RWPE1 (cell line): Measurements from ENCODE around the gene DBP.
"Not testable (repeated sequence)": the region's sequence is repeated elsewhere in the genome, so short reads cannot be mapped to it uniquely, and the experiment has no call there.

Experiments used
- CTCF ChIA-PET: fragments of 350-600 bp; sonication (Branson Sonifier 250); formaldehyde crosslinking; extraction: SDS; loops from one replicate; lab custom pipeline; 2021; lab: Yijun Ruan, JAX
- POLR2A ChIA-PET: fragments of 400-600 bp; formaldehyde crosslinking; extraction: SDS; loops from one replicate; lab custom pipeline; 2020; ENCODE audit warnings: antibody characterized with exemption; ENCODE audit not compliant: low non-redundant PET; lab: Yijun Ruan, JAX
- DNase-seq: peaks from one replicate; pipeline ENCODE4 v3.0.0; 2012; ENCODE audit warnings: low spot score
- H3K27ac ChIP-seq: fragments of 450-650 bp; 2 replicates; pipeline ENCODE4 v1.5.1; 2017
- CTCF ChIP-seq: fragments of 450-650 bp; conservative IDR thresholded peaks from 2 replicates; pipeline ENCODE4 v1.5.1; 2017; ENCODE audit warnings: low read depth, mild to moderate bottlenecking

DBP gene, protein sequence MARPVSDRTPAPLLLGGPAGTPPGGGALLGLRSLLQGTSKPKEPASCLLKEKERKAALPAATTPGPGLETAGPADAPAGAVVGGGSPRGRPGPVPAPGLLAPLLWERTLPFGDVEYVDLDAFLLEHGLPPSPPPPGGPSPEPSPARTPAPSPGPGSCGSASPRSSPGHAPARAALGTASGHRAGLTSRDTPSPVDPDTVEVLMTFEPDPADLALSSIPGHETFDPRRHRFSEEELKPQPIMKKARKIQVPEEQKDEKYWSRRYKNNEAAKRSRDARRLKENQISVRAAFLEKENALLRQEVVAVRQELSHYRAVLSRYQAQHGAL

GRCh38 chr19:48636859-48637448 lies at the start of gene DBP:
Gene DBP, minus strand, starts transcription at chr19:48637379. Its CDS starts 385 bp downstream, at chr19:48636994.
- TF ChIP-seq CTCF = no peak
- CTCF ChIA-PET = no interaction called here
- H3K27ac ChIP-seq = peak within 1 kb of the TSS; percentile 99
- POLR2A ChIA-PET = no interaction called here
- no peak for DNase-seq

DNA sequence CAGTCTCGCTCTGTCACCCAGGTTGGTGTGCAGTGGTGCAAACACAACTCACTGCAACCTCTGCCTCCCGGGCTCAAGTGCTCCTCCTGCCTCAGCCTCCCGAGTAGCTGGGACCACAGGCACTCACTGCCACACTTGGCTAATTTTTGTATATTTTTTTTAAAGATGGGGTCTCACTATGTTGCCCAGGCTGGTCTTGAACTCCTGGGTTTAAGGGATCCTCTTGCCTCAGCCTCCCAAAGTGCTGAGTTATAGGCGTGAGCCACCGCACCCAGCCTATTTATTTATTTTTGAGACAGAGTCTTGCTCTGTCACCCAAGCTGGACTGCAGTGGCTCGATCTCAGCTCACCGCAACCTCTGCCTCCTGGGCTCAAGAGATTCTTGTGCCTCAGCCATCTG lies 49.5 kb upstream of the DBP start:
- DNase-seq, H3K27ac ChIP-seq, CTCF ChIA-PET, POLR2A ChIA-PET: not testable (repeated sequence)

DNA sequence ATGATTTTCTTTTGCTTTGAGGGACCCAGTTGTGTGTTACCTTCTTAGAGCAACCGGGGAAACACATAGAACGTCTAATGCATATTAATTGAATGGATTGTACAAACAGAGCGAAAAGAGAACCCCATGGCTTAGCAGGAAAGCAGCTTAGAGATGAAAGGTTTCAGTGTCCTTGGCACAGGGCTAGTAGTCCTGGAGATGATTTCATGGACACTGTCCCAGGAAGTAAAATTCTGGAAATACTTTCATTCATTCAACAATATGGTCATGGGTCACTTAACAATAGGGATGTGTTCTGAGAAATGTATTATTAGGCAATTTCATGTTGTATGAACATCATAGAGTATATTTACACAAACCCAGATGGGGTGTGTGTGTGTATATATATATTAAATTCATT lies 48.9 kb upstream of the DBP start:
- DNase-seq = no peak
- ChIA-PET POLR2A (no interaction called here), CTCF (no interaction called here)
- H3K27ac ChIP-seq = no peak overlapping the region
- TF ChIP-seq CTCF = no peak

DNA sequence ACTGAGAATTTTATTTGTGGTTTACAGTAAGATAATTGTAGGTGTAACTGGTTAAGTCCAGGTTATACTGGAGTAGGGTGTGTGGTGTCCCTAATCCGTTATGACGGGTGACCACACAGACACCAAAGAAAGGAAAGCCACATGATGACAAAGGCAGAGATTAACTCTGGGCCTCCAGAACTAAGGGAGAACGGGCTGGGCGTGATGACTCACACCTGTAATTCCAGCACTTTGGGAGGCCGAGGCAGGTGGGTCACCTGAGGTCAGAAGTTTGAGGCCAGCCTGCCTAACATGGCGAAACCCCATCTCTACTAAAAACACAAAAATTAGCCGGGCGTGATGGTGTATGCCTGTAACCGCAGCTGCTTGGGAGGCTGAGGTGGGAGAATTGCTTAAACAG lies 48.4 kb upstream of the DBP start:
- CTCF ChIA-PET = interaction anchor here (0.7 kb wide), 1 partner anchor 1868 kb away, joined by 3 read pairs; no protein-coding TSS in a partner anchor
- DNase-seq = no peak
- H3K27ac ChIP-seq = no peak overlapping the region
- TF ChIP-seq CTCF = no peak
- POLR2A ChIA-PET = no interaction called here

GRCh38 chr19:48683349-48683748 lies 46.2 kb upstream of the DBP start:
- no peak overlapping the region for H3K27ac ChIP-seq
- ChIA-PET CTCF (interaction anchor here (0.6 kb wide), 1 partner anchor 887 kb away, joined by 6 read pairs; no protein-coding TSS in a partner anchor), POLR2A (interaction anchor here (0.5 kb wide), 1 partner anchor 48 kb away, joined by 5 read pairs; no protein-coding TSS in a partner anchor)
- DNase-seq = no peak
- no peak for TF ChIP-seq CTCF

DNA sequence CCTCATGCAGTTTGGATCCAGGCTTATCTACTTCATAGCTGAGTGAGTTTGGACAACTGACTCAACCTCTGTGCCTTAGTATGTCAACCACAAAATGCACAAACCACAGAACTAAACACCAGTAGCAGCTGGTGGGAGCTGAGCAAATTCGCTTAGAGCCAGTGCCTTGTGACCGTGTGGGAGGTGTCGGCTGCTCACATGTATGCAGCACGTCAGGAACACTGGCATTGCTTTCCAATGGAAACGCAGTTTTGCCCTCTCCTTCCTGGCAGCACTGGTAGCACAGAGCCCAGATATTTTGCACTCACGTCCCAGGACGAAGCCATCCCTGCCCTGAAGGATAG lies 43.9 kb upstream of the DBP start:
- DNase-seq = no peak
- CTCF ChIA-PET = no interaction called here
- no peak overlapping the region for H3K27ac ChIP-seq
- POLR2A ChIA-PET = no interaction called here
- no peak for TF ChIP-seq CTCF

- no peak for TF ChIP-seq CTCF
- POLR2A ChIA-PET = no interaction called here
- no peak overlapping the region for H3K27ac ChIP-seq
- CTCF ChIA-PET = no interaction called here
- DNase-seq = no peak
These were observed 43.4 kb upstream of the DBP start for GRCh38 chr19:48680436-48681126.

DNA sequence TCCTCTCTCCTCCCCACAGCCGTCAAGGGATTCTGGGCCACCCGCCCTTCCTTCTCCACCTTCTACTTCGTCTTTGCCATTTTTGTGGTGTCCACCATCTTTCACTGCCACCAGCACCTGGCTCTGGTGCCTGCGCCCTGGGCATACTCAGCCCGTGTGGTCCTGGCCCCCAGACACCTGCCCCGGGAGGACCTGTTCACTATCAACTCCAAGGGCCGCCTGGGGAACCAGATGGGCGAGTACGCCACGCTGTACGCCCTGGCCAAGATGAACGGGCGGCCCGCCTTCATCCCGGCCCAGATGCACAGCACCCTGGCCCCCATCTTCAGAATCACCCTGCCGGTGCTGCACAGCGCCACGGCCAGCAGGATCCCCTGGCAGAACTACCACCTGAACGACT lies 42.8 kb upstream of the DBP start:
- DNase-seq, CTCF ChIA-PET, H3K27ac ChIP-seq, POLR2A ChIA-PET: not testable (repeated sequence)
